Astrocyte of the spinal cord (primary cell): ENCODE results near the gene CUL1.

Experiments
- DNase-seq: peaks from one replicate; pipeline ENCODE4 v3.0.0; 2011; ENCODE audit warnings: low read depth, low spot score
- H3K4me3 ChIP-seq: 2 replicates; pipeline ENCODE4 v1.5.1; 2011; ENCODE audit warnings: low read depth, mild to moderate bottlenecking, low read length, moderate library complexity
- in situ Hi-C: cut with HindIII; loops from 2 replicates; pipeline ENCODE4 v1.10.0; 2017; ENCODE audit warnings: low sequenced_read_pairs
- TF ChIP-seq, protein P1 (sequence below): IDR thresholded peaks from 2 replicates; pipeline ENCODE4 v1.5.1; 2012; ENCODE audit warnings: low read depth, mild to moderate bottlenecking, low read length, inconsistent platforms

Gene CUL1

DNA sequence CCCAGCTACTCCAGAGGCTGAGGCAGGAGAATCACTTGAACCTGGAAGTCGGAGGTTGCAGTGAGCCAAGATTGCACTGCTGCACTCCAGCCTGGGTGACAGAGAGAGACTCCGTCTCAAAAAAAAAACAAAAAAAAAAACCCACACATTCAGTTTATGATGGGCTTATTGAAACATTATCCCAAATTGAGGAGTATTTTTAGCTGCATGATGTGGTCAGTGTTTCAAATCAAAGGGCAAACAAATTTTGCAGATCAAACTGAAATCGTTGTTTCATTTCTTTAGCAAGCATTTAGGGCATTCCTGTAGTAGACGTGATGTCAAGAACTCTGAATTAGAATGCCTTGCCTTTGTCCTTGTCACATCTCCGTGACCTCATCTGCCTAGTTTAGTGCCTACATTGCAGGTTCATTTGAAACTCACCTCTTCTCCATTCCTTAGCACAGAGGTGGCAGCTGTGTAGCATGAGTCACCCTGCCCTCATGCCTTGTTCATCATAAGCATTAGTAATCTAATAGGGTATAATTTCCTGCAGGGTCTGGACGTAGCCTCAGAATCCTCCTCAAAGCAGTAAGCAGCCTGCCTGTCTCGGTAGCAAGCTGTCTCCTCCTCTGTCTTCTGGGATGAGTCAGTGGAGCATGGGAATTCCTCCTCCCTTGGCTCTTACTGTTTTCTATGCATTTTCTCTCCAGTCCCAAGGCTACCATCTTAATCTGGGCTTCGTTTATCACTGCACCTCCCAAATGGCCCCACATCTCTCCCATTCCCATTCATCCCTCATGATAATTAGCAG lies 73.8 kb downstream of the CUL1 start:
- DNase-seq = peak; percentile 93
- in situ Hi-C loops = no loop called here
- no peak overlapping the region for H3K4me3 ChIP-seq
- TF ChIP-seq, protein P1, sequence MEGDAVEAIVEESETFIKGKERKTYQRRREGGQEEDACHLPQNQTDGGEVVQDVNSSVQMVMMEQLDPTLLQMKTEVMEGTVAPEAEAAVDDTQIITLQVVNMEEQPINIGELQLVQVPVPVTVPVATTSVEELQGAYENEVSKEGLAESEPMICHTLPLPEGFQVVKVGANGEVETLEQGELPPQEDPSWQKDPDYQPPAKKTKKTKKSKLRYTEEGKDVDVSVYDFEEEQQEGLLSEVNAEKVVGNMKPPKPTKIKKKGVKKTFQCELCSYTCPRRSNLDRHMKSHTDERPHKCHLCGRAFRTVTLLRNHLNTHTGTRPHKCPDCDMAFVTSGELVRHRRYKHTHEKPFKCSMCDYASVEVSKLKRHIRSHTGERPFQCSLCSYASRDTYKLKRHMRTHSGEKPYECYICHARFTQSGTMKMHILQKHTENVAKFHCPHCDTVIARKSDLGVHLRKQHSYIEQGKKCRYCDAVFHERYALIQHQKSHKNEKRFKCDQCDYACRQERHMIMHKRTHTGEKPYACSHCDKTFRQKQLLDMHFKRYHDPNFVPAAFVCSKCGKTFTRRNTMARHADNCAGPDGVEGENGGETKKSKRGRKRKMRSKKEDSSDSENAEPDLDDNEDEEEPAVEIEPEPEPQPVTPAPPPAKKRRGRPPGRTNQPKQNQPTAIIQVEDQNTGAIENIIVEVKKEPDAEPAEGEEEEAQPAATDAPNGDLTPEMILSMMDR = no peak

DNA sequence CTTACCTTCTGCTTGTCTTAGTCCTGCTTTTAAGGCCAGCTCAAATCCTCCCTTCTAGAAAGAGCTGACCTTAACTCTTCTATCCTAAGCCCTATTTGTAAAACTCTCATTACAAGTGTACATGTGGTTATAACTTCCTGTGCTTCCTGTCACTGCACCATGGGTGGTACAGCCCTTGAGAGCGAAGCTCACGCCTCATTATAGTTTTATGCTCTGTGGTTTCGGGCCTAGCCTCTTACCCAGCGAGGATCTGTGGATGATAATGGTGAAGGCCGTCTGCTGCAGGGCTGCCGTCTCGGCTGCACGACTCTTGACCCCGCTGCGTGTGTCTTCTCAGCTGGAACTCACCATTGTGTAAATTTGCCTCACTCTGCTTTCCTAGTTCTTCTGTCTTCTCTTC lies 74.6 kb downstream of the CUL1 start:
- in situ Hi-C loops = no loop called here
- DNase-seq = peak; percentile 77
- TF ChIP-seq, protein P1 = no peak
- H3K4me3 ChIP-seq = no peak overlapping the region

DNA sequence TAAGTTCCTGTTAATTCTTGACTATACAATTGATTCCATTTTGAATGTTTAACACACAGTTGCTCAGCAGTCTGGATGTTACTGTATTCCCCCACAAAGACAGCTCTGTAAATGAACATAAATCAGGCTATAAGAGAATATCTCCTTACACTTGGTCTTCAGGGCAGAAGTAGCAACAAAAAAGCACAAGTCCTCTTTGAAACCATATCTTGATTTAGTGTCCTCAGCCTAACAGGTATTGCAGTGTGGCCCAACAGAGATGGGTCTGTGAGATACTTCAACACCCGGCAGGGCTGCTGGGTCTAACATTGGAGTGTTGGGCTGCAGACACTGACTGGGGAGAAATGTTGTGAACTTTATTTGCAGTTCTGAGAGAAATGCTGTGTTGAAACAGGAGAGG lies 75.8 kb downstream of the CUL1 start:
- TF ChIP-seq, protein P1 = no peak
- no peak overlapping the region for H3K4me3 ChIP-seq
- in situ Hi-C loops = no loop called here
- no peak for DNase-seq

DNA sequence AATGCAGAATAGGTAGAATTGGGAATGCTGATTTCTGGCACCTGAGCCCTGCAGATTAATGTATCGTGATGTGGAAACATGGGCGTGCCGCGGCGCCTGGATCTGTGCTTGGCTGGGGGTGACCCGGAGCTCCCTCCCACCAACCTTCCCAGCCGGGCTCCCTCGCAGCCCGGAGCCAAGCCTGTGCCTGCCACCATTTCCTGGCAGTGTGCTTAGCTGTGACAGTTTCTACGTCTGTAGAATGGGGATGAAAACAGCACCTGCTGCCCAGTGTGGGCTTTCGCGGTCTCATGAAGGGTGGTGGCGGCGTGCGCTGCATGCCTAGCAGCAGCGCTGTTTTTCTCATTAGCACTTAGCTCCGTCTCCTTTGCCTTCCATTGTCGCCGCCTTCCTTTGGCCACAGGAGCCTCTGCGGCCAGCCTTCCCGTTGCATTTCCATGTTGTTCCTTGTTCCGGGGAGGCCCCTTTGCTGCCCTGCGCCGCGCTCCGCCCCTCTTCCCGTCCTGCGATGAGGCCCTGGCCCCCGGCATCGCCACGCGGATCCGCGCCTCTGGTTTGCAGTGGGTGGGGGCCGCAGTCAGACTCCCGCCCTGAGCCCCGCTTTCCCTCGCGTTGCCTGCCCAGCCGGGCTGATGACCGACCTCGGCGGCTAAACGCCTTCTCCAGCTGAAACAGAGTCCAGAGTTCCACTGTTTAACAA lies 84.2 kb downstream of the CUL1 start:
- peak overlapping the region; percentile 20 for H3K4me3 ChIP-seq
- no peak for DNase-seq
- in situ Hi-C loops = no loop called here
- TF ChIP-seq, protein P1 = no peak

DNA sequence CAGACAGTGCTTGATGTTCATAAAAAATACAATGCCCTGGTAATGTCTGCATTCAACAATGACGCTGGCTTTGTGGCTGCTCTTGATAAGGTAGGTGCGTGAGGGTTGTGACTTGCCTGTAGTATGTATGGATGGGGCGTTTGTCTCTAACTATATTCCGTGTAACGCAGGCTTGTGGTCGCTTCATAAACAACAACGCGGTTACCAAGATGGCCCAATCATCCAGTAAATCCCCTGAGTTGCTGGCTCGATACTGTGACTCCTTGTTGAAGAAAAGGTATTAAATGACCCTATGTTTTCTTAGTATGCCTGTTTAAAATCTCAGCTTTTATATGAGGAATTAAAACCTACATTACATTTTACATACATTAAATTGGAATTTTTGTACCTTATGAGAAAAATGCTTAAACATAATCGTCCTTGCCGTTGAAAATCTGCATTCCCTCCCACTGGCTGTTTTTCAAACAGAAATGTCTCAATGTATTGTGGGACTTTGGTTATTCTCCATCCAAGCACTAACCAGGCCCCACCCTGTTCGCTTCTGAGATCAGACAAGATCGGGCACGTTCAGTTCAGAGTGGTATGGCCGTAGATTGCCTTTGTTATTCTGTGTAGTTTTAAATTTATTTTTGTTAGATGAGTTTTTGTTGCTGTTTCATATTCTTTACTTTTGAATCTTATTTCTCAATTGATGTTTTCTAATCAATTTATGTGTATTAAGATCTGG lies 85.3 kb downstream of the CUL1 start:
- in situ Hi-C loops = no loop called here
- TF ChIP-seq, protein P1 = no peak
- no peak for DNase-seq
- H3K4me3 ChIP-seq = no peak overlapping the region

DNA sequence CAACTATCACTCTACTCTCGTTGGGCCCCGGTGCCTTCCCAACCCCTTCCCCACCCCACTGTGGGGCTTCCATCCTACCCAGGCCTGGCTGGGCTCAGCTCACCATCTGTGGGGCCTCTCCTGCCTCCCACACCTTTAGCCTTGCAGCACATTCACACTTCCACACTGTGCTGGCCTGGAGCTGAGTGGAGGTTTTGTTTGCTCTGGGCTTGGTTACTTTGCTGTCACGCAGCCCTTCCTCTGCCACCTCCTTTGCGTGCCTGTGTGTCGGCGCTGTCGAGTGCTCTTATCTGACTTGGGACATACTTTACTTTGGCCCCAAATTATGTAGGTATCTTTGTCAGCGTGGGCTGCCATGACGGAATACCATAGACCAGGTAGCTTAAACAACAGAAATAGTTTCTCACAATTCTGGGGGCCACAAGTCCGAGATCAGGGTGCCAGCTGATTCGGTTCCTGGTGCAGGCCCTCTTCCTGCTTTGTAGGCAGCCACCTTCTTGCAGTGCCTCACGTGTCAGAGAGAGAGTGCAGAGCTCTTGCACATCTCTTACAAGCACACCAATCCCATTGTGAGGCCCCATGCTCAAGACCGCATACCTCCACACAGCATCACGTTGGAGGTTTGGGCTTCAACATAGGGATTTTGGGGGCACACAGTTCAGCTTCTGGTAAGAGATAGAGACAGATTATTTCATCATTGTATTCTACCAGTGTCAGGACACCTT lies 89.0 kb downstream of the CUL1 start:
- no peak overlapping the region for H3K4me3 ChIP-seq
- no peak for DNase-seq
- TF ChIP-seq, protein P1 = no peak
- in situ Hi-C loops = no loop called here
